Fibroblast of pulmonary artery (primary cell): ENCODE results near the gene SLC2A11.
A peak's percentile ranks its signal among the peaks of the same experiment; 100 is the strongest.

Experiments
- DNase-seq: peaks from one replicate; pipeline ENCODE4 v3.0.0-alpha.2; 2010; ENCODE audit warnings: low read depth
- H3K4me3 ChIP-seq: replicated peaks from 2 replicates; pipeline ENCODE4 v1.5.1; 2011; ENCODE audit warnings: low read depth, mild to moderate bottlenecking, control low read depth, low read length, moderate library complexity
- TF ChIP-seq, protein P1 (sequence below): IDR thresholded peaks from 2 replicates; pipeline ENCODE4 v1.5.1; 2011; ENCODE audit warnings: mild to moderate bottlenecking, control low read depth, low read length, inconsistent platforms; ENCODE audit errors: missing control alignments

The SLC2A11 gene

DNA sequence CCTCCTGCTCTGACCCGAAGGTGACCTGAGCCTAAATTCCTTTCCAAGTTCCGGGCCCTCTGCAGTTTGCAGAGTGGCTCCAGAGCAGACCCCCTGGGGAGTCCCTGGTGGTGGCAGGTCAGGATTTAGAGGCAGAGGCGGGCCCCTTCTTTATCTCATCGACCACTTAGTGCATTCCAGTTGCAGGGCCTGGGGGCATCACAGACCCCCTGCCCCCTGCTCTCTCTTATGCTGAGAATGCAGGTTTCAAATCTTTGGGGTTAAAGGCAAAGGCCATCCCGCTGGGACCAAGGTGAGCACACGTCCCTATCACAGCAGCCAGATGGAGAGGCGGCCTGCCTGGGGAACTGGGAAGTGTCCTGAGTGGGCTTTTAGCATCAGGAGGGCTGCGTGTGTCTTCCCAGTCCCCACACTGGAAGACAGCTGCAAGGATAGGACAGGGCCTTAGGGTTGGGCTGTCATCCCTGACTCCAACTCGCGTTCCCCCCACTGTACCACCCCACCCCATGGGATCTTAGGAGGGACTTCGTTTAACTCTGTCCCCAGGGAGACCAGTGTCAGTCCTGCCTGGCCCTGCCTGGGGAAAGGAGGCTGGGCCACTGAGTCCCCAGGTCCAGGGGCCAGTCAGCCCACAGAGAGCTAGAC is 30.2 kb upstream of the SLC2A11 start:
- TF ChIP-seq, protein P1, sequence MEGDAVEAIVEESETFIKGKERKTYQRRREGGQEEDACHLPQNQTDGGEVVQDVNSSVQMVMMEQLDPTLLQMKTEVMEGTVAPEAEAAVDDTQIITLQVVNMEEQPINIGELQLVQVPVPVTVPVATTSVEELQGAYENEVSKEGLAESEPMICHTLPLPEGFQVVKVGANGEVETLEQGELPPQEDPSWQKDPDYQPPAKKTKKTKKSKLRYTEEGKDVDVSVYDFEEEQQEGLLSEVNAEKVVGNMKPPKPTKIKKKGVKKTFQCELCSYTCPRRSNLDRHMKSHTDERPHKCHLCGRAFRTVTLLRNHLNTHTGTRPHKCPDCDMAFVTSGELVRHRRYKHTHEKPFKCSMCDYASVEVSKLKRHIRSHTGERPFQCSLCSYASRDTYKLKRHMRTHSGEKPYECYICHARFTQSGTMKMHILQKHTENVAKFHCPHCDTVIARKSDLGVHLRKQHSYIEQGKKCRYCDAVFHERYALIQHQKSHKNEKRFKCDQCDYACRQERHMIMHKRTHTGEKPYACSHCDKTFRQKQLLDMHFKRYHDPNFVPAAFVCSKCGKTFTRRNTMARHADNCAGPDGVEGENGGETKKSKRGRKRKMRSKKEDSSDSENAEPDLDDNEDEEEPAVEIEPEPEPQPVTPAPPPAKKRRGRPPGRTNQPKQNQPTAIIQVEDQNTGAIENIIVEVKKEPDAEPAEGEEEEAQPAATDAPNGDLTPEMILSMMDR, result no peak
- no peak for DNase-seq
- H3K4me3 ChIP-seq, result no peak overlapping the region

DNA sequence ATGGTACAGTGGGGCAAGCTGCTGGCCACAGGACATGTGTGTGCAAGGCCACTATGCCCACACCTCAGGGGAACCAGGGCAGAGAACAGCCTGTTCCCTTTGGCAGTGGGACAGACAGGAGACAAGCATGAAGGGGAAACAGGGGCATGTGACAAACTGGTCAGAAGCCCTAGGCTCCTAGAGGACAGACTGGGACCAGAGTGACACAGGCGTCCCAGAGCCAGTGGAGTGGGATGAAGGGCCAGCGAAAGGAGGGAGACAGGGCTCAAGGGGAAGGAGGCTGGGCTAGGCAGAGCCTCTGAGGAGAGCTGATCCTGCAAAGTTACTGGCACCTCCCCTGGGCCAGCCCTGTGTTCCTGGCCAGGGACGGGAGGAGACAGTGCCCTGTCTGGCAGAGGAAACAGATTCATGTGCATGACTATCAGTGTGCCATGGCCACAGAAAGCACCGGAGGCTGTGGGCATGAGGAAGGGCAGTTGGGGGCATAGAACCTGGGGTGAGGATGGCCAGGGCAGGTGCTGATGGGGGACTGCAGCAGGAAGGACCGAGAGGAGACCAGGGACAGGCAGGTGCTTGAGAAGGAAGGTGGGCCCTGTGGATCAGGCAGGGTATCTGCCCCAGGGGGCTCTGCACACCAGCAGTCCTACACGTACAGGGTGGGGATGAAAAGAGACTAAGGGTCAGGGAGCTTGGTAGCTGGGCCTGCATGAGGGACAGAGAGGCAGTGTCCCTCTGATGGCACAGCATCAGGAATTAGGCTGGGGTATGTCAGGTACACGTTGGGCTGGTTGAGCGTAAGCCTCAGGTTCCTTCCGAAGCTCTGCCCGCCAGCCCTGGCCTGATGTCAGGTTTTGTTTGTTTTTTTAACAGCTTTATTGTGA is 28.6 kb upstream of the SLC2A11 start:
- DNase-seq, result no peak
- H3K4me3 ChIP-seq, result no peak overlapping the region

DNA sequence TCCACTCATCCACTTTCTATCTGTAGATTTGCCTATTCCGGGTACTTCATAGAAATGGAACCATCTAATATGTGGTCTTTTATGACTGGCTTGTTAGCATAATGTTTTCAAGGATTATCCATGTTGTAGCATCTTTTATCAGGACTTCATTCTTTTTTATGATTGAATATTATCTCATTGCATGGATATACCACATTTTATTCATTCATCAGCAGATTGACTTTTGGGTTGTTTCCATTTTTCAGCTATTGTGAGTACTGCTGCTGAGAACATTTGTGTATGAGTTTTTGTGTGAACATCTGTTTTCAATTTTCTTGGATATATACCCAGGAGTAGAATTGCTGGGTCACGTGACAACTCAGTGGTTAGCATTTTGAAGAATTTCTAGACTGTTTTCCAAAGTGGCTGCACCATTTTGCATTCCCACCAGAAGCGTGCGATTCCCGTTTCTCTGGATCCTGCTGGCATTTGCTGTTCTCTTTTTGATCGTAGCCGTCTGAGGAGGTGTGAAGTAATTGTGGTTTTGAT is 27.8 kb upstream of the SLC2A11 start:
- peak; percentile 79 for DNase-seq
- TF ChIP-seq, protein P1, result no peak
- no peak overlapping the region for H3K4me3 ChIP-seq

More for the DNA sequence above, 28.6 kb upstream of the SLC2A11 start:
- TF ChIP-seq, protein P1, result no peak

DNA sequence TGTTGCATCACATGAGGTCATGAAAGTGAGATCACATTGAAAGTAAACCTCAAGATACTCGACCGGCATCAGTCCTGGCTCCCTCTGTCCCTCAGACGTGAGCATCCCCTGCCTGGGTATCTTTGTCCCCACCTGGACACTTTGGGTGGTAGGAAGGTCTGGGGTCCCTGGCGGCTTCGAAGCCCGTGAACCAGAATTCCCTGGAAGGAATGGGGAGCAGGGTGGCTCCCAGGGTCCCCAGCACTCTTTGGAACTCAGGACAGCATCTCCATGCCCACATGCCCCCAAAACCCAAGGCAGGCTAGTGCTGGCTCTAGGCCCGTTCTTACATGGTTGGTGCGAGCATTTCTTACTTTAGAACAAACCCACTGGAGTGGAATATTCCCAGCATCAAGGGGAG is 26.4 kb upstream of the SLC2A11 start:
- TF ChIP-seq, protein P1, result no peak
- DNase-seq, result no peak
- H3K4me3 ChIP-seq, result no peak overlapping the region

DNA sequence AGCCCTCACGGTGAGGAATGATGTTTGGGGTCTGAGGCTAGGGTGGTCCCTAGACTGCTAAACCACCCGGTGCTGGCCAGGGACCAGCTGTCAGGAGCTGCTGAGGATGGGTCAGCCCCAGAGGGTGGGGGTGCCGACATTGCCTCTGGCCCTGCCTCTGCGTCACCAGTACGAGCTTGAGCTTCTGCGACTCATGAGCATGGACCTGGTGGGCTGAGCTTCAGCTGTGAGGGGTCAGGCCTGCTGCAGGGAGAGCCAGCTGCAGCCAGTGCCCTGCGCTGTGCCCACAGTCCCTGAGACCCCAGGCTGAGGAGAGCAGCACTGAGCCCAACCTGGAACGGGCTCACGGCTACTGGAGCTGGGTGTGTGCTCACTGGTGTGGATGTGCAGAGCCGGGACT is 25.9 kb upstream of the SLC2A11 start:
- H3K4me3 ChIP-seq, result no peak overlapping the region
- no peak for DNase-seq
- TF ChIP-seq, protein P1, result no peak

DNA sequence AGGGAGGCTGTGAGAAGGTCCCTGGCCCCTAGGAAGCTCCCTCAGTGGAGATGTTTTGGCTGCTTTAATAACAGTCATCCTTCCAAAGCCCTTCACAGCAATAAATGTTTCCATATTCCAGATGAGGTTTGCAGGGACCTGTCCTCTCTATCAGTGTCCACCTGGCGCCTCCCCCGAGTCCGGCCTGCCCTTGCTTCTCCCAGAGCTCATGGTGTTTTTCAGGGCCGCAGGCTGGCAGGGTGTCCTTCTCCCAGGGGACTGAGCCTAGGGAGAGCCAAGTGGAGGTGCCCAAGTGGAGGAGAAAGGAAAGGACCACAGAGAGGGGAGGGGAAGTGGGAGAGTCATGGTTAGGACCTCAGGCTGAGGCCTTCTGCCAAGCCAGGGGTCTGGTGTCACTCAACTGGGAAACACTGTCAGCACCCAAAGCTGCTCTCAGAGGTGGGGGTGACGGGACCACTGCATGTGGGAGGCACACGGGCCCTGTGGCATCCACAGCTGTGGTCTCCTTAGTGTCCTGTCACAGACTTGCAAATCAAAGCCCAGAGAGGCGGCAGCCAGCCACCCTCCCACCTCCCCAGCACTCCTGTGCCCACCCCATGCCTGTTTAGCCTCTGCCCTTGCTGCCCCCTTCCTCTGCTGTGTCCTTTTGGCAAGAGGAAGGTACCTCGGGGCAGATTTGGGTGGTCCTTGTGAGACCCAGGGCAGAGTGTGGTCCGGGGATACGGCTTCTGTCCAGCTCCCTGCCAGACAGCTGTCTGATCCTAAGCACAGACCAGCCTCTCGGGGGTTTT is 25.3 kb upstream of the SLC2A11 start:
- TF ChIP-seq, protein P1, result no peak
- DNase-seq, result no peak
- H3K4me3 ChIP-seq, result no peak overlapping the region
